Mammary epithelial cell (primary cell): Measurements from ENCODE around the gene CDKN2B-AS1.

Source experiments
- CTCF ChIP-seq, 2 donors: IDR thresholded peaks in 1 of 2; conservative IDR thresholded peaks in 1 of 2; 2 replicates each; pipeline ENCODE4 v1.5.1; 2011 to 2012; ENCODE audit warnings: inconsistent platforms in 2 of 2, low read length in 2 of 2, mild to moderate bottlenecking in 2 of 2, control low read depth in 1 of 2, low read depth in 1 of 2; ENCODE audit not compliant: insufficient read depth in 1 of 2; ENCODE audit errors: extremely low read depth in 1 of 2
- EZH2 ChIP-seq: IDR thresholded peaks from 2 replicates; pipeline ENCODE4 v1.6.1; 2012; ENCODE audit warnings: low read length, inconsistent platforms, borderline replicate concordance

GRCh38 chr9:22129133-22129532 is 134.5 kb downstream of the CDKN2B-AS1 start:
- TF ChIP-seq CTCF (conservative IDR thresholded peaks at IDR 0.05 in 1 of 2, IDR thresholded peaks at IDR 0.05 in 1 of 2; ENCODE audit: extremely low read depth in 1 of 2, insufficient read depth in 1 of 2, low read depth in 1 of 2, low read length in 2 of 2) (no peak), EZH2 (no peak)
